BJ (cell line): ENCODE data around the gene MRPS6. TPM values are rescaled to one million over a fixed set of nuclear protein-coding genes. Genes with fewer than 3 reads are reported as not detected.

Experiments used
- CTCF ChIA-PET: fragments of 350-600 bp; formaldehyde crosslinking; extraction: SDS; loops from one replicate; lab custom pipeline; 2021; ENCODE audit warnings: antibody characterized with exemption, inconsistent platforms; lab: Yijun Ruan, JAX
- POLR2A ChIA-PET: fragments of 300-600 bp; sonication (Branson Sonifier 250); formaldehyde crosslinking; extraction: SDS; loops from one replicate; lab custom pipeline; 2021; ENCODE audit warnings: antibody characterized with exemption; lab: Charles Lee
- DNase-seq: peaks from one replicate; pipeline ENCODE4 v3.0.0-alpha.2; 2011; ENCODE audit warnings: low read depth
- H3K27me3 ChIP-seq: 2 replicates; pipeline ENCODE4 v1.6.0; 2011; ENCODE audit warnings: low read length; ENCODE audit not compliant: control insufficient read depth, insufficient read depth
- H3K36me3 ChIP-seq: 2 replicates; pipeline ENCODE4 v1.5.1; 2011; ENCODE audit warnings: low read length; ENCODE audit not compliant: control insufficient read depth, insufficient read depth
- H3K4me3 ChIP-seq: 2 replicates; pipeline ENCODE4 v1.5.1; 2011; ENCODE audit warnings: low read depth, mild to moderate bottlenecking, control low read depth, low read length
- polyA plus RNA-seq: library from polyadenylated mRNA; depleted of rRNA; stranded (reverse); fragments of >200 nt; gene quantifications from 2 replicates; pipeline ENCODE4 v1.2.3, GENCODE V29; 2011
- TF ChIP-seq, protein P1 (sequence below): IDR thresholded peaks from 2 replicates; pipeline ENCODE4 v1.5.1; 2011; ENCODE audit warnings: low read depth, mild to moderate bottlenecking, control low read depth, inconsistent platforms, low read length, moderate library complexity; ENCODE audit not compliant: insufficient read depth

The MRPS6 gene
- polyA plus RNA-seq, 1 experiment, result 13.8 TPM

DNA sequence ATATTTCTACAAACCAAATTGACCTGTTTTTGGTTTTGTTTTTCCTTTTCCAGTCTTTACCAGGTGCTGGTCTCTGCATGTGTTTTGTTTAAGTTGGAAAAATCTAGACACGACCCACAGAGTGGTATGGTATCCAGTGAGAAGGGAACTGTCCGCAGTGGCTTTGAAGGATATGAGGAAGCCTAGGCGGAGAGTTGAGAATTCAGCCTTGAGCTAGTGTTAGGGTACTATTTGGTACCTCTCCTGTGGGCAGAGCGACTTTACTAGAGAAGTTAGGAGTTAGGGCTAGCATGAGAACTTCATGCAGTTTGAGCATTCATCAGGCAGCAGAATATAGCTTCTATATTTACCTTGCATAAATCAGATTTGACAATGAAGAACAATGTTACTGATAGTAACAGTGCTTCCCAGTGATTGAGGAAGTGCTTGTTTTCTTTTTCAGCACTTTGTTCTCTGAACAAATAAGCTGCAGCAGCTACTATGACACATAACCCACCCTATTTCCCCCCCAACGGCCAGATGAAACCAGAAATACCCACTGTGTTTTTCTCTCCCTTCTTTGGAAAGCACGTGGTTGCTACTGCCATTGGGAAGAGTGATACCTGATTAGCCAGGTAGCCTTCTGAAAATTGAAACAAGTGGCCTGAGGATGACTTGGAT is 19.0 kb downstream of the MRPS6 start:
- POLR2A ChIA-PET, result no interaction called here
- TF ChIP-seq, protein P1, sequence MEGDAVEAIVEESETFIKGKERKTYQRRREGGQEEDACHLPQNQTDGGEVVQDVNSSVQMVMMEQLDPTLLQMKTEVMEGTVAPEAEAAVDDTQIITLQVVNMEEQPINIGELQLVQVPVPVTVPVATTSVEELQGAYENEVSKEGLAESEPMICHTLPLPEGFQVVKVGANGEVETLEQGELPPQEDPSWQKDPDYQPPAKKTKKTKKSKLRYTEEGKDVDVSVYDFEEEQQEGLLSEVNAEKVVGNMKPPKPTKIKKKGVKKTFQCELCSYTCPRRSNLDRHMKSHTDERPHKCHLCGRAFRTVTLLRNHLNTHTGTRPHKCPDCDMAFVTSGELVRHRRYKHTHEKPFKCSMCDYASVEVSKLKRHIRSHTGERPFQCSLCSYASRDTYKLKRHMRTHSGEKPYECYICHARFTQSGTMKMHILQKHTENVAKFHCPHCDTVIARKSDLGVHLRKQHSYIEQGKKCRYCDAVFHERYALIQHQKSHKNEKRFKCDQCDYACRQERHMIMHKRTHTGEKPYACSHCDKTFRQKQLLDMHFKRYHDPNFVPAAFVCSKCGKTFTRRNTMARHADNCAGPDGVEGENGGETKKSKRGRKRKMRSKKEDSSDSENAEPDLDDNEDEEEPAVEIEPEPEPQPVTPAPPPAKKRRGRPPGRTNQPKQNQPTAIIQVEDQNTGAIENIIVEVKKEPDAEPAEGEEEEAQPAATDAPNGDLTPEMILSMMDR, result no peak

DNA sequence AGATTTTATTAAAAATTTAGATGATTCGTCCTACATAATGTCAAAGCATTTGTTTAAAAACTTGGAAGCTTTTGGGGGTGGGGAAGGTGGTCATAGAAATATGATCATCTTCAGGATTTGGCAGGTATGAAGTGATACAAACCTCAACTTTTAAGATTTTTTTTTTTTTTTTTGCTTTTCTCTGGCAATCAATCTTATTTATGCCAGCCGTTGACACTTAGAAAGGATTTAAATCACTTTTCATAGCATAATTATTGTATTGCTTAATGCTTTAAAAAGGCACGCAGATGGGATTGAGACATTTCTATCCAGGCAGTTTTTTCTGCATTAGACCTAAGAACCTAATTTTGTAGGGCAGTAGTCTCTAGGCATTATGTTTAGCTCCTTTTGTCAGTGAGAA is 19.7 kb downstream of the MRPS6 start:
- no peak for DNase-seq
- TF ChIP-seq, protein P1, result no peak
- ChIA-PET CTCF (interaction anchor here (0.8 to 1.6 kb wide), 6 partner anchors 11 to 253 kb away, joined by 3 to 9 read pairs (median 4); partner anchors contain the start of genes MRPS6 and SLC5A3), POLR2A (no interaction called here)
- H3K4me3 ChIP-seq, result no peak overlapping the region
- H3K36me3 ChIP-seq, result peaks cover 9% of the 10 kb centered on the region
- no peaks in the 10 kb centered on the region for H3K27me3 ChIP-seq

More for the DNA sequence above, 19.0 kb downstream of the MRPS6 start:
- Histone ChIP-seq H3K36me3 (peaks cover 9% of the 10 kb centered on the region), H3K27me3 (no peaks in the 10 kb centered on the region), H3K4me3 (no peak overlapping the region)
- CTCF ChIA-PET, result interaction anchor here (0.6 to 1.6 kb wide), 10 partner anchors 9 to 253 kb away, joined by 3 to 9 read pairs (median 4); partner anchors contain the start of genes MRPS6 and SLC5A3
- no peak for DNase-seq

DNA sequence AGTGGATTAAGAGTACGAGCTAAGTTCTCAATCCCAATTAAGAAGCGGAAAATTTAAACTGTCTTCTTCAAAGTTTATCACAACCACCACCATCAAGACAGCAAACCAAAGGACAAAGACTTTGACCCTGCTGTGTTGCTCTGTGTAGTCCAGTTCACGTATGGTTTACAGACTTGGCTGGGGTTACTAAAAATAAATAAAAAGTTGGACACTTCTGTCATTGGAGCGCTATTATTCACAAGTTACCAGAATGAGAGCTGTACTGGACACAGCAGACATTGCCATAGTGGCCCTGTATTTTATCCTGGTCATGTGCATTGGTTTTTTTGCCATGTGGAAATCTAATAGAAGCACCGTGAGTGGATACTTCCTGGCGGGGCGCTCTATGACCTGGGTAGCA is 21.6 kb downstream of the MRPS6 start:
- no peaks in the 10 kb centered on the region for H3K27me3 ChIP-seq
- no peak overlapping the region for H3K4me3 ChIP-seq
- ChIA-PET POLR2A (no interaction called here), CTCF (interaction anchor here (1.1 to 1.8 kb wide), 3 partner anchors 9 to 171 kb away, joined by 4 to 7 read pairs (median 5); no protein-coding TSS in a partner anchor)
- H3K36me3 ChIP-seq, result peaks cover 9% of the 10 kb centered on the region
- TF ChIP-seq, protein P1, result no peak
- DNase-seq, result no peak

DNA sequence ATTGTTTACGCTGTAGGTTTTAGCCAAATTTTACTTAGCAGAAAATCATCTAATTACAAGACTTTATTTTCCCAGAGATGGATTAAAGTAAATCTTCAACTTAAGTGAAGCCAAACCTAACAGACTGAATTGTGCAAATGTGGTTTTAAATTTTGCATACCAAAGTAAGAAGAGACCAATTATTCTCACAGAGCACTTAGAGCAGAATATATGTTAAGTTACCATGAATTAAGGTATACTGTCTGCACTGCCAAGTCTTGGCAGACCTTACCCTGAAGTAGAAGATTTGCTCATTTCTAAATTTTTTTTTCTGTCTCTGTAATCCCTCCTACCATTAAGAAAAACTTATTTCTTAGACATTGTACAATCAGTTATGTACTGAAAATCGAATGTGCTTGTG is 24.1 kb downstream of the MRPS6 start:
- no peak overlapping the region for H3K4me3 ChIP-seq
- CTCF ChIA-PET, result no interaction called here
- H3K36me3 ChIP-seq, result peaks cover 9% of the 10 kb centered on the region
- no peaks in the 10 kb centered on the region for H3K27me3 ChIP-seq
- no peak for DNase-seq
- POLR2A ChIA-PET, result no interaction called here
- TF ChIP-seq, protein P1, result no peak

DNA sequence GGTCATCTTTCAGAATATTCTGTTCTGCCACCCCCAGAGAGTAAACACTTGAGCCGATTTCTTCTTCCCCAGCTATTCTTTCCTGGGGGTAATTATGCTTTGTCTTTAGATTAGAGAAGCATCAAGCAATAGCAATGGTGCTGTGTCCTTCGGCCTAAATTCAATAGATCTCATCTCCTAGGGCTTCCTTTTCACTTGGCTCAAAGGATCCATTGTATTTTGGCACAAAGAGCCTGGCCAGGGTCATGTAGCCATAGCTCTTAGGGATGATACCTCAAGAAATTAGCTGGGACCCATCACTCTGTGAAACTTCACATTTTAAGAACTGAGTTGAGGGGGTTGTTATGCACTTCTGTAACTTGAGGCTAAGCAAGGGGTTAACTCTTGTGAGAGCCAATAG is 27.0 kb downstream of the MRPS6 start:
- TF ChIP-seq, protein P1, result no peak
- peaks cover 5% of the 10 kb centered on the region; the same call in 1 of the 2 replicates for H3K36me3 ChIP-seq
- ChIA-PET CTCF (interaction anchor here (1.4 to 1.5 kb wide), 2 partner anchors 10 to 176 kb away, joined by 4 to 5 read pairs; no protein-coding TSS in a partner anchor), POLR2A (no interaction called here)
- H3K4me3 ChIP-seq, result no peak overlapping the region
- no peaks in the 10 kb centered on the region for H3K27me3 ChIP-seq
- no peak for DNase-seq
